Lung (tissue), 12 donors: ENCODE results near the gene LIG3. TPM values are rescaled to one million over a fixed set of nuclear protein-coding genes. Genes with fewer than 3 reads are reported as not detected.

ENCODE experiments used
- ATAC-seq: fragments of 200-7000 bp; cut with Tn5 transposase; one replicate; pipeline ENCODE4 v1.9.1; 2020; ENCODE audit warnings: moderate number of reproducible peaks; ENCODE audit not compliant: insufficient read depth, low FRiP score
- DNase-seq, 3 donors: peaks; one replicate each; pipeline ENCODE4 v3.0.0-alpha.2; 2013 to 2017
- H3K27ac ChIP-seq, 2 donors: one replicate each; pipeline ENCODE4 v1.5.1; 2013; ENCODE audit warnings: mild to moderate bottlenecking in 2 of 2, moderate library complexity in 2 of 2, control low read depth in 1 of 2, inconsistent platforms in 1 of 2, low read depth in 1 of 2, low read length in 1 of 2
- H3K27me3 ChIP-seq, 3 donors: one replicate each; pipeline ENCODE4 v1.5.1; 2013; ENCODE audit warnings: low read length in 2 of 3; ENCODE audit not compliant: control insufficient read depth in 3 of 3, insufficient read depth in 3 of 3
- H3K36me3 ChIP-seq, 4 donors: one replicate each; pipeline ENCODE4 v1.5.1; 2013; ENCODE audit warnings: low read length in 4 of 4, mild to moderate bottlenecking in 1 of 4, moderate library complexity in 1 of 4; ENCODE audit not compliant: control insufficient read depth in 4 of 4, insufficient read depth in 4 of 4
- H3K4me1 ChIP-seq, 5 donors: one replicate each; pipeline ENCODE4 v1.5.1; 2013; ENCODE audit warnings: low read length in 5 of 5, mild to moderate bottlenecking in 2 of 5, moderate library complexity in 1 of 5; ENCODE audit not compliant: control insufficient read depth in 5 of 5, insufficient read depth in 5 of 5
- H3K4me3 ChIP-seq: one replicate; pipeline ENCODE4 v1.5.1; 2013; ENCODE audit warnings: mild to moderate bottlenecking, control low read depth, moderate library complexity
- H3K9ac ChIP-seq, 2 donors: one replicate each; pipeline ENCODE4 v1.5.1; 2013; ENCODE audit warnings: low read length in 2 of 2, control low read depth in 1 of 2; ENCODE audit not compliant: insufficient read depth in 1 of 2
- H3K9me3 ChIP-seq, 4 donors: one replicate each; pipeline ENCODE4 v1.5.1; 2013; ENCODE audit warnings: low read length in 3 of 4, mild to moderate bottlenecking in 1 of 4, moderate library complexity in 1 of 4; ENCODE audit not compliant: control insufficient read depth in 4 of 4, insufficient read depth in 3 of 4
- WGBS, 2 donors: extraction: QIAGEN DNeasy Blood & Tissue Kit; methylation state at CpG; one replicate each; pipeline ENCODE4 v1.1.7; 2013; 5-methylcytosine and 5-hydroxymethylcytosine counted together
- polyA plus RNA-seq, 2 donors: library from polyadenylated mRNA; stranded (reverse); fragments of 200-250 nt; gene quantifications; one replicate each; pipeline ENCODE4 v1.2.1, GENCODE V29; 2013
- total RNA-seq, 2 donors: library from RNA; depleted of rRNA in 1 of 2; stranded (reverse); fragments of >200 nt in 1 of 2; gene quantifications; one replicate each; pipeline ENCODE4 v1.2.1, GENCODE V29; 2014 to 2021
- TF ChIP-seq, protein P1 (sequence below): IDR thresholded peaks from 2 replicates; pipeline ENCODE4 v1.5.1; 2012; ENCODE audit warnings: mild to moderate bottlenecking; ENCODE audit errors: control extremely low read depth, extremely low read depth
- donor health status: control.
- donor health status: control.
- donor health status: Bipolar disorder and iron deficiency.
- donor health status: healthy.
- donor health status: DM: yes; HTN: yes; CAD: no.

Gene LIG3
- total and polyA plus RNA-seq, 4 donors: 6.2 to 40.9 (median 26.1) TPM

DNA sequence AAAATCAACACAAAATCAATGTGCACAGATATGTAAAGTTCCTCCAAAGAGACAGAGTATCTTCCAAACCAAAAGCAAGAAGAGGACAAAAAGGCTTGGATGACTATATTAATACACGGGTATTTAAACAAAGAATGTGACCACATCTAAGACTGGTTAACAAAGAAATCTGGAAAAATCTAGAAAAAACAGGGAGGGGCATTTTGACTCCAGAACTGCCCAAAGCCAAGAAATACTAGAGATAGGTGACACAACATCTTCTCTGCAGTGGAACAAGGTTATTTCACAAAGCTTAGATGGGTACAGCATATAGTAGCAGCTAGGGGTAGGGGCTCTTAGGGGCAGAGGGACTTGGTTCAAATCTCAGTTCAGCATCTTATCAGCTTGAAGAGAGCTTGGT is 72.9 kb downstream of the LIG3 start:
- H3K4me1 ChIP-seq: peaks cover 3 to 10% (median 7%) of the 10 kb centered on the region in 5 donors
- WGBS, 2 donors: 95% methylated on average over 1 of the region's 1 CpG
- H3K36me3 ChIP-seq: no peaks in the 10 kb centered on the region
- no peak overlapping the region for H3K27ac ChIP-seq
- DNase-seq (no peak), ATAC-seq (no peak)
- TF ChIP-seq, protein P1, sequence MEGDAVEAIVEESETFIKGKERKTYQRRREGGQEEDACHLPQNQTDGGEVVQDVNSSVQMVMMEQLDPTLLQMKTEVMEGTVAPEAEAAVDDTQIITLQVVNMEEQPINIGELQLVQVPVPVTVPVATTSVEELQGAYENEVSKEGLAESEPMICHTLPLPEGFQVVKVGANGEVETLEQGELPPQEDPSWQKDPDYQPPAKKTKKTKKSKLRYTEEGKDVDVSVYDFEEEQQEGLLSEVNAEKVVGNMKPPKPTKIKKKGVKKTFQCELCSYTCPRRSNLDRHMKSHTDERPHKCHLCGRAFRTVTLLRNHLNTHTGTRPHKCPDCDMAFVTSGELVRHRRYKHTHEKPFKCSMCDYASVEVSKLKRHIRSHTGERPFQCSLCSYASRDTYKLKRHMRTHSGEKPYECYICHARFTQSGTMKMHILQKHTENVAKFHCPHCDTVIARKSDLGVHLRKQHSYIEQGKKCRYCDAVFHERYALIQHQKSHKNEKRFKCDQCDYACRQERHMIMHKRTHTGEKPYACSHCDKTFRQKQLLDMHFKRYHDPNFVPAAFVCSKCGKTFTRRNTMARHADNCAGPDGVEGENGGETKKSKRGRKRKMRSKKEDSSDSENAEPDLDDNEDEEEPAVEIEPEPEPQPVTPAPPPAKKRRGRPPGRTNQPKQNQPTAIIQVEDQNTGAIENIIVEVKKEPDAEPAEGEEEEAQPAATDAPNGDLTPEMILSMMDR: no peak
- H3K9ac ChIP-seq: no peak overlapping the region
- no peak overlapping the region for H3K4me3 ChIP-seq
- no peaks in the 10 kb centered on the region for H3K27me3 ChIP-seq
- no peaks in the 10 kb centered on the region for H3K9me3 ChIP-seq

DNA sequence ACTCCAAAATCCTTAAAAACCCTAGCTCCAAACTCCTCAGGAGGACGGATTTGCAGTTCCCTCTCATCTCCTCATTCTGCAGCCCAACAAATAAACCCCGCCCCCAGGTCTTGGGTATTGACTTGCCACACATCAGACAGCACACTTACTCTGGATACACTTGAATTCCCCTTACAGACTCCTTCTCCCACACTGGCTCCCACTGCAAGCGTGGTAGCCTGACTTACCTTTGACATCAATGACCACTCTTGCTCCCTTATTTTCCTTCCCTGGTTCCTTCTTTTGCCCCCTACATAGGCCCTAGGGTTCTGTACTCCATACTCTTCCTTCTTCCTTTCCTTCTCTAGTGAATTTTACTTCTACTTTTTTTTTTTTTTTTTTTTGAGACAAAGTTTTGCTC is 75.7 kb downstream of the LIG3 start:
- Histone ChIP-seq H3K4me3 (no peak overlapping the region), H3K36me3 (no peaks in the 10 kb centered on the region), H3K27ac (no peak overlapping the region), H3K4me1 (peaks cover 2 to 10% (median 4%) of the 10 kb centered on the region in 5 donors), H3K9ac (no peak overlapping the region), H3K9me3 (no peaks in the 10 kb centered on the region), H3K27me3 (no peaks in the 10 kb centered on the region)
- TF ChIP-seq, protein P1: no peak
- WGBS, 2 donors: 81 to 88% methylated on average over 3 of the region's 3 CpGs
- DNase-seq: no peak
- no peak for ATAC-seq

DNA sequence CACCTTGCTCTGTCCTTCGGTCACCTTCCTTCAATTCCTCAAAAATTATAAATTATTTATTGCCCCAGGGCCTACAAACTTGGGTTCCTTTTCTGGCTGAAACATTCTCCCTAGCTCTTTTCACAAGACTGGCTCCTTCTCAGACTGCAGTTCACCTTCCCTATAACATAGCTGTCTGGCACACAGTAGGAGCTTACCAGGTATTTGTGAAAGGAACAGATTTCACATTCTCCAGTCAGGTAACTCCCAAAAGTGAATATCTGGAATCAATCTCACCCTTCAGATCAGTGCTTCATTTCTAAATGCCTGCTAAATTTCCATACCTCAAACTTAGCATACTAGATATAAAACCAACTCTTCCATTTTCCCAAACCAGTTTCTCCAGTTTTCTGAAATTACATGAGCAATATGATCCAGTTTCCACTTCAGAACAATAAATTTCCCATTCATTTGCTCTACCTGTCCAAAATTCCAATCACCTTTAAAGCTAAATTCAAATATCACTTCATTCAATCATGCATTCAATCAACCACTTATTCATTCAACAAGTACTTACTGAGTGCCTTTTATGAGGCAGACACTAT is 77.1 kb downstream of the LIG3 start:
- no peaks in the 10 kb centered on the region for H3K9me3 ChIP-seq
- DNase-seq: peak in 2 of 3 donors; percentile 31 to 58
- TF ChIP-seq, protein P1: no peak
- no peak overlapping the region for H3K27ac ChIP-seq
- H3K4me3 ChIP-seq: no peak overlapping the region
- WGBS, 2 donors: 97% methylated on average over 1 of the region's 1 CpG
- H3K9ac ChIP-seq: no peak overlapping the region
- H3K4me1 ChIP-seq: peaks cover 0 to 4% (median 0%) of the 10 kb centered on the region in 5 donors
- ATAC-seq: no peak
- no peaks in the 10 kb centered on the region for H3K27me3 ChIP-seq
- no peaks in the 10 kb centered on the region for H3K36me3 ChIP-seq

Other genes starting within 250 kb of the LIG3 start
- 1 to 10 TPM; 3.0 to 3.6 TPM for gene CCT6B, start 19.1 kb upstream of the LIG3 start, total RNA-seq
- 1 to 10 TPM in 1 of 2 donors, under 1 TPM in 1; 0.95 to 1.5 TPM for gene CCT6B, start 19.1 kb upstream of the LIG3 start, polyA plus RNA-seq
- gene ZNF830, start 19.0 kb upstream of the LIG3 start, total RNA-seq: 10 to 100 TPM; 13.1 to 13.2 TPM
- gene ZNF830, start 19.0 kb upstream of the LIG3 start, polyA plus RNA-seq: 10 to 100 TPM in 1 of 2 donors, 1 to 10 TPM in 1; 7.8 to 10.5 TPM
- gene RFFL, start 83.2 kb downstream of the LIG3 start, total RNA-seq: 10 to 100 TPM; 18.4 to 38.1 TPM
- gene RFFL, start 83.2 kb downstream of the LIG3 start, polyA plus RNA-seq: 10 to 100 TPM in 1 of 2 donors, 1 to 10 TPM in 1; 5.8 to 25.4 TPM
- 10 to 100 TPM in 1 of 2 donors, 1 to 10 TPM in 1; 8.8 to 17.4 TPM for gene RAD51D, start 139.3 kb downstream of the LIG3 start, total RNA-seq
- 1 to 10 TPM; 5.0 to 8.9 TPM for gene RAD51D, start 139.3 kb downstream of the LIG3 start, polyA plus RNA-seq
- not detected for gene FNDC8, start 141.1 kb downstream of the LIG3 start, total RNA-seq
- not detected for gene FNDC8, start 141.1 kb downstream of the LIG3 start, polyA plus RNA-seq
- gene NLE1, start 161.8 kb downstream of the LIG3 start, total RNA-seq: 10 to 100 TPM in 1 of 2 donors, 1 to 10 TPM in 1; 7.7 to 15.2 TPM
- 10 to 100 TPM in 1 of 2 donors, 1 to 10 TPM in 1; 6.8 to 10.6 TPM for gene NLE1, start 161.8 kb downstream of the LIG3 start, polyA plus RNA-seq
- 1 to 10 TPM in 1 of 2 donors, under 1 TPM in 1; 0.43 to 1.6 TPM for gene UNC45B, start 167.3 kb downstream of the LIG3 start, total RNA-seq
- gene UNC45B, start 167.3 kb downstream of the LIG3 start, polyA plus RNA-seq: under 1 TPM; 0.06 to 0.16 TPM
- not detected for gene SLC35G3, start 213.9 kb downstream of the LIG3 start, total RNA-seq
- under 1 TPM in 1 of 2 donors, not detected in 1; 0.04 TPM for gene SLC35G3, start 213.9 kb downstream of the LIG3 start, polyA plus RNA-seq